Psoas muscle (tissue), 8 donors: ENCODE measurements around the gene AIM2. TPM values are rescaled to one million over a fixed set of nuclear protein-coding genes. Genes with fewer than 3 reads are reported as not detected.

Source experiments
- ATAC-seq, 4 donors: fragments of 200-7000 bp; cut with Tn5 transposase; one replicate each; pipeline ENCODE4 v1.9.1; 2020; ENCODE audit warnings: moderate library complexity in 3 of 4, mild to moderate bottlenecking in 2 of 4
- DNase-seq, 2 donors: peaks; one replicate each; pipeline ENCODE4 v3.0.0-alpha.2; 2020
- H3K27ac ChIP-seq: fragments of 200-600 bp; one replicate; pipeline ENCODE4 v1.8.0; 2022
- H3K27me3 ChIP-seq, 3 donors: fragments of 200-600 bp in 1 of 3; one replicate each; pipeline versions ENCODE4 v1.6.1 to v1.8.0; 2013 to 2022; ENCODE audit warnings: low read length in 2 of 3, mild to moderate bottlenecking in 2 of 3, moderate library complexity in 1 of 3; ENCODE audit not compliant: insufficient read depth in 3 of 3
- H3K36me3 ChIP-seq, 2 donors: fragments of 200-600 bp in 1 of 2; one replicate each; pipeline versions ENCODE4 v1.6.1 to v1.8.0; 2013 to 2022; ENCODE audit warnings: low read depth in 1 of 2, mild to moderate bottlenecking in 1 of 2, moderate library complexity in 1 of 2; ENCODE audit not compliant: insufficient read depth in 1 of 2
- H3K4me1 ChIP-seq: fragments of 200-600 bp; one replicate; pipeline ENCODE4 v1.8.0; 2022
- H3K4me3 ChIP-seq: fragments of 200-600 bp; one replicate; pipeline ENCODE4 v1.8.0; 2022; ENCODE audit warnings: mild to moderate bottlenecking
- H3K9me3 ChIP-seq: fragments of 200-600 bp; one replicate; pipeline ENCODE4 v1.8.0; 2022
- CTCF ChIP-seq: fragments of 200-600 bp; IDR thresholded peaks from one replicate; pipeline ENCODE4 v1.8.0; 2022; ENCODE audit warnings: antibody characterized with exemption
- WGBS, 3 donors: extraction: QIAGEN DNeasy Blood & Tissue Kit; methylation state at CpG; one replicate each; pipeline versions ENCODE4 v1.1.6 to v1.1.7; 2013; 5-methylcytosine and 5-hydroxymethylcytosine counted together
- intact Hi-C, 2 donors: fragments of 100-400 bp; cut with DNase I; formaldehyde crosslinking; loops; one replicate each; pipeline versions ENCODE4 v1.11.0 to v1.14.2; 2022
- polyA plus RNA-seq, 3 donors: library from polyadenylated mRNA; stranded (reverse); fragments of 200-250 nt; gene quantifications; one replicate each; pipeline ENCODE4 v1.2.3, GENCODE V29; 2013
- total RNA-seq, 4 donors: library from RNA; stranded (reverse); fragmentation: NEBNext Ultra II Directional in 2 of 4; extraction: Animal tissue kit (Norgen Biotek cat#: 25700) in 2 of 4; gene quantifications; one replicate each; pipeline versions ENCODE4 v1.2.1 to v1.2.4, GENCODE V29; 2021 to 2023
- donor health status: healthy with polysubstance abuse.
- donor health status: DM: no; HTN: no; CAD: no; lungs with moderate emphysema.
- donor health status: Bipolar disorder and iron deficiency.
- donor health status: healthy.
- donor health status: DM: yes; HTN: yes; CAD: no.
- donor health status: DM: no; HTN: no; CAD: no.
- donor health status: DM: no; HTN: no; CAD: no.
- donor health status: DM: yes; HTN: yes; CAD: no.

The AIM2 gene
- total and polyA plus RNA-seq, 7 donors, result 0.06 to 0.52 (median 0.38) TPM; not detected in 2

- ATAC-seq, result no peak
- H3K4me3 ChIP-seq, result no peak overlapping the region
- H3K27ac ChIP-seq, result no peak overlapping the region
Measured at GRCh38 chr1:159077120-159077961, 775 bp upstream of the AIM2 start.

GRCh38 chr1:159071970-159072582, 4.5 kb downstream of the AIM2 start:
- no peaks in the 10 kb centered on the region for H3K4me1 ChIP-seq
- peak; percentile 59 for TF ChIP-seq CTCF
- no peak for ATAC-seq

More at GRCh38 chr1:159077120-159077961, 775 bp upstream of the AIM2 start:
- intact Hi-C loops, result loop anchor here in 1 of 2 donors (10.0 kb wide), 1 partner anchor 573 kb away; no protein-coding TSS in a partner anchor
- no peaks in the 10 kb centered on the region for H3K36me3 ChIP-seq
- no peaks in the 10 kb centered on the region for H3K4me1 ChIP-seq
- no peaks in the 10 kb centered on the region for H3K27me3 ChIP-seq
- WGBS, 3 donors, result 73 to 74% (median 73%) methylated on average over 12 of the region's 12 CpGs
- TF ChIP-seq CTCF, result no peak
- H3K9me3 ChIP-seq, result no peaks in the 10 kb centered on the region
- no peak for DNase-seq

GRCh38 chr1:159068886-159069285, 7.7 kb downstream of the AIM2 start:
- H3K4me3 ChIP-seq, result no peak overlapping the region
- WGBS, 3 donors, result 77 to 82% (median 77%) methylated on average over 2 of the region's 2 CpGs
- DNase-seq, result no peak
- peaks cover 0 to 3% (median 0%) of the 10 kb centered on the region in 3 donors for H3K27me3 ChIP-seq
- no peaks in the 10 kb centered on the region for H3K4me1 ChIP-seq
- no peaks in the 10 kb centered on the region for H3K9me3 ChIP-seq
- ATAC-seq, result no peak
- H3K36me3 ChIP-seq, result no peaks in the 10 kb centered on the region
- no peak overlapping the region for H3K27ac ChIP-seq
- intact Hi-C loops, result no loop called here
- no peak for TF ChIP-seq CTCF

More at GRCh38 chr1:159071970-159072582, 4.5 kb downstream of the AIM2 start:
- H3K27me3 ChIP-seq, result no peaks in the 10 kb centered on the region
- no peaks in the 10 kb centered on the region for H3K9me3 ChIP-seq
- H3K36me3 ChIP-seq, result no peaks in the 10 kb centered on the region
- no peak overlapping the region for H3K27ac ChIP-seq
- intact Hi-C loops, result loop anchor here in 1 of 2 donors (5.0 to 10.0 kb wide), 2 partner anchors 567 to 870 kb away; no protein-coding TSS in a partner anchor
- H3K4me3 ChIP-seq, result no peak overlapping the region
- DNase-seq, result no peak

- Histone ChIP-seq H3K36me3 (no peaks in the 10 kb centered on the region), H3K4me3 (no peak overlapping the region), H3K9me3 (no peaks in the 10 kb centered on the region), H3K4me1 (no peaks in the 10 kb centered on the region), H3K27me3 (peaks cover 0 to 3% (median 0%) of the 10 kb centered on the region in 3 donors), H3K27ac (no peak overlapping the region)
- intact Hi-C loops, result no loop called here
- DNase-seq, result no peak
- 41 to 51% (median 51%) methylated on average over 6 of the region's 6 CpGs for WGBS, 3 donors
- TF ChIP-seq CTCF, result no peak
- ATAC-seq, result no peak
Measured at GRCh38 chr1:159067699-159068621, 8.6 kb downstream of the AIM2 start.
